ENCODE measurements around the gene FOXO1. TPM values are rescaled to one million over a fixed set of nuclear protein-coding genes. Genes with fewer than 3 reads are reported as not detected.
A peak's percentile ranks its signal among the peaks of the same experiment; 100 is the strongest.

The FOXO1 gene
- total and polyA plus RNA-seq, 2 of the 13 experiments (the other 11 are each of a cell fraction or from before 2014, with no cell fraction given) = 8.1 to 13.1 TPM

- TF ChIP-seq PRDM15 (CRISPR knock-in tag; IDR thresholded peaks at IDR 0.05) (0 out of 2 replicates have a peak, but pooled peaks have one; percentile 63), STAG1 (CRISPR knock-in tag; IDR thresholded peaks at IDR 0.05) (0 out of 2 replicates have a peak, but pooled peaks have one; percentile 3), WIZ (CRISPR knock-in tag; IDR thresholded peaks at IDR 0.05) (no peak), ISL2 (CRISPR knock-in tag; IDR thresholded peaks at IDR 0.05) (0 out of 2 replicates have a peak, but pooled peaks have one; percentile 29), ONECUT2 (CRISPR knock-in tag; IDR thresholded peaks at IDR 0.05) (no peak), HDAC2 (CRISPR knock-in tag; IDR thresholded peaks at IDR 0.05) (peak; percentile 47; the same call in 1 of the 2 replicates), RXRB (CRISPR knock-in tag; IDR thresholded peaks at IDR 0.05; ENCODE audit: borderline replicate concordance) (peak; percentile 32; the same call in 1 of the 2 replicates), ELF3 (CRISPR knock-in tag; IDR thresholded peaks at IDR 0.05) (peak; percentile 33; the same call in 1 of the 2 replicates), SOX13 (IDR thresholded peaks at IDR 0.05) (no peak), SOX13 (CRISPR knock-in tag; conservative IDR thresholded peaks at IDR 0.05 in 1 of 2, IDR thresholded peaks at IDR 0.05 in 1 of 2) (peak in 1 of 2 experiments; percentile 43; a peak in 2 of 4 replicates), ZNF382 (CRISPR knock-in tag; IDR thresholded peaks at IDR 0.05; ENCODE audit: borderline replicate concordance) (no peak), TFDP1 (CRISPR knock-in tag; IDR thresholded peaks at IDR 0.05; ENCODE audit: borderline replicate concordance) (no peak), ZFX (CRISPR knock-in tag; IDR thresholded peaks at IDR 0.05; ENCODE audit: low read depth) (0 out of 2 replicates have a peak, but pooled peaks have one; percentile 21), U2AF2 (IDR thresholded peaks at IDR 0.05; ENCODE audit: low read depth, low read length) (no peak), IKZF5 (CRISPR knock-in tag; IDR thresholded peaks at IDR 0.05) (no peak), MED1 (CRISPR knock-in tag; IDR thresholded peaks at IDR 0.05) (peak; percentile 70), NFKBIZ (CRISPR knock-in tag; IDR thresholded peaks at IDR 0.05) (no peak), ERF (CRISPR knock-in tag; IDR thresholded peaks at IDR 0.05) (0 out of 2 replicates have a peak, but pooled peaks have one; percentile 16), HDAC1 (CRISPR knock-in tag; IDR thresholded peaks at IDR 0.05) (0 out of 2 replicates have a peak, but pooled peaks have one; percentile 26), LCORL (IDR thresholded peaks at IDR 0.05) (no peak), LCORL (CRISPR knock-in tag; IDR thresholded peaks at IDR 0.05) (peak; percentile 42; the same call in 1 of the 2 replicates), HNF4G (IDR thresholded peaks at IDR 0.05; ENCODE audit: borderline replicate concordance, low read depth, low read length) (0 out of 2 replicates have a peak, but pooled peaks have one; percentile 34), HNF4G (CRISPR knock-in tag; IDR thresholded peaks at IDR 0.05; ENCODE audit: borderline replicate concordance, low read depth) (peak; percentile 55; the same call in 1 of the 2 replicates), EHMT2 (IDR thresholded peaks at IDR 0.05; ENCODE audit: borderline replicate concordance, low read depth, low read length) (peak; percentile 64; the same call in 1 of the 2 replicates), SMAD1 (CRISPR knock-in tag; IDR thresholded peaks at IDR 0.05; ENCODE audit: borderline replicate concordance, low read depth) (no peak), FOXO1 (CRISPR knock-in tag; IDR thresholded peaks at IDR 0.05) (peak; percentile 35; the same call in 1 of the 2 replicates), POLR2A (IDR thresholded peaks at IDR 0.05; ENCODE audit: insufficient read depth in 1 of 2, low read depth in 2 of 2, low read length in 2 of 2) (no peak)
Measured at GRCh38 chr13:40549500-40550094, 116.8 kb downstream of the FOXO1 start (continued).
